Psoas muscle (tissue), 8 donors: ENCODE results near the gene COL27A1. TPM values are rescaled to one million over a fixed set of nuclear protein-coding genes. Genes with fewer than 3 reads are reported as not detected.

Source experiments
- ATAC-seq, 4 donors: fragments of 200-7000 bp; cut with Tn5 transposase; one replicate each; pipeline ENCODE4 v1.9.1; 2020; ENCODE audit warnings: moderate library complexity in 3 of 4, mild to moderate bottlenecking in 2 of 4
- DNase-seq, 2 donors: peaks; one replicate each; pipeline ENCODE4 v3.0.0-alpha.2; 2020
- H3K27ac ChIP-seq: fragments of 200-600 bp; one replicate; pipeline ENCODE4 v1.8.0; 2022
- H3K27me3 ChIP-seq, 3 donors: fragments of 200-600 bp in 1 of 3; one replicate each; pipeline versions ENCODE4 v1.6.1 to v1.8.0; 2013 to 2022; ENCODE audit warnings: low read length in 2 of 3, mild to moderate bottlenecking in 2 of 3, moderate library complexity in 1 of 3; ENCODE audit not compliant: insufficient read depth in 3 of 3
- H3K36me3 ChIP-seq, 2 donors: fragments of 200-600 bp in 1 of 2; one replicate each; pipeline versions ENCODE4 v1.6.1 to v1.8.0; 2013 to 2022; ENCODE audit warnings: low read depth in 1 of 2, mild to moderate bottlenecking in 1 of 2, moderate library complexity in 1 of 2; ENCODE audit not compliant: insufficient read depth in 1 of 2
- H3K4me1 ChIP-seq: fragments of 200-600 bp; one replicate; pipeline ENCODE4 v1.8.0; 2022
- H3K4me3 ChIP-seq: fragments of 200-600 bp; one replicate; pipeline ENCODE4 v1.8.0; 2022; ENCODE audit warnings: mild to moderate bottlenecking
- H3K9me3 ChIP-seq: fragments of 200-600 bp; one replicate; pipeline ENCODE4 v1.8.0; 2022
- WGBS, 3 donors: extraction: QIAGEN DNeasy Blood & Tissue Kit; methylation state at CpG; one replicate each; pipeline versions ENCODE4 v1.1.6 to v1.1.7; 2013; 5-methylcytosine and 5-hydroxymethylcytosine counted together
- intact Hi-C, 2 donors: fragments of 100-400 bp; cut with DNase I; formaldehyde crosslinking; loops; one replicate each; pipeline versions ENCODE4 v1.11.0 to v1.14.2; 2022
- polyA plus RNA-seq, 3 donors: library from polyadenylated mRNA; stranded (reverse); fragments of 200-250 nt; gene quantifications; one replicate each; pipeline ENCODE4 v1.2.3, GENCODE V29; 2013
- total RNA-seq, 4 donors: library from RNA; stranded (reverse); fragmentation: NEBNext Ultra II Directional in 2 of 4; extraction: Animal tissue kit (Norgen Biotek cat#: 25700) in 2 of 4; gene quantifications; one replicate each; pipeline versions ENCODE4 v1.2.1 to v1.2.4, GENCODE V29; 2021 to 2023
- TF ChIP-seq, protein P1 (sequence below): fragments of 200-600 bp; IDR thresholded peaks from one replicate; pipeline ENCODE4 v1.8.0; 2022; ENCODE audit warnings: antibody characterized with exemption
- donor health status: healthy with polysubstance abuse.
- donor health status: DM: no; HTN: no; CAD: no; lungs with moderate emphysema.
- donor health status: Bipolar disorder and iron deficiency.
- donor health status: healthy.
- donor health status: DM: yes; HTN: yes; CAD: no.
- donor health status: DM: no; HTN: no; CAD: no.
- donor health status: DM: no; HTN: no; CAD: no.
- donor health status: DM: yes; HTN: yes; CAD: no.

The COL27A1 gene
- total and polyA plus RNA-seq, 7 donors: 1.1 to 8.5 (median 3.9) TPM

DNA sequence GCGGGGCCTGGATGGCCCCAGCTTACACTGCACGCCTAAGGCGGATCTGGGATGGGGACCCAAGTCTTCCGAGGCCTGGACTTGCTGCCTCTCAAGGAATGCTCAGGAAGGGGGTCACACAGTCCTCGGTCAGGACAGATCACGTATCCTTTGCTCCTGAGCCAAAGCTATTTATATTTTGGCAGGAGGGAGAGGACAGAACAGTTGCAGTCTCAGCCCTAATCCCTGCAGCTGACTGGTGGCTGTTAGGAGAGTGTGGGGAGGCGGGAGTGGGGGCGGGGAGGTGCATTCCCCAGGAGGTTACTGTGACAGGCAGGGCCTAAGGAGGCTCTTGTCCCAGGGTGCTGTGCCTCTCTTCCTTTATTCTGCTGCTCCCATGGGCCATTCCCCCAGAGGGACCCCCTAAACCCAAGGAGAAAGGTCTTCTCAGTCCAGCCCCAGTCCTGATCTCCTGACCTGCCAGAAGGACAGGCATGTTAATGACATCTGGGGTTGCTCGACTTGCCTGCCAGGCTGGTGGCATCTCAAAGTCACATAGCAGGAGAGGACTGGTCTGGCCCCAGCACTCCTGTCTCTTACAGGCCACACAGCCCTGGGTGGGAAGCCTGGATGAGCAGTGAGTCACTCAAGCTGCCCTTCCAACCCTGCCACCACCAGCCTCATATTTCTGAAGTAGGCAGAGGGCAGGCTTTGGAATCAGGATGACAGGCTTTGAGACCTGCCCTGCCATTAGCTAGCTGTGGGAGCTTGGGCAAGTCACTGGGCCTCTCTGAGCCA is 51.9 kb downstream of the COL27A1 start:
- intact Hi-C loops: loop anchor here in 1 of 2 donors (5.0 kb wide), 1 partner anchor 50 kb away; the partner anchor contains the start of gene COL27A1

DNA sequence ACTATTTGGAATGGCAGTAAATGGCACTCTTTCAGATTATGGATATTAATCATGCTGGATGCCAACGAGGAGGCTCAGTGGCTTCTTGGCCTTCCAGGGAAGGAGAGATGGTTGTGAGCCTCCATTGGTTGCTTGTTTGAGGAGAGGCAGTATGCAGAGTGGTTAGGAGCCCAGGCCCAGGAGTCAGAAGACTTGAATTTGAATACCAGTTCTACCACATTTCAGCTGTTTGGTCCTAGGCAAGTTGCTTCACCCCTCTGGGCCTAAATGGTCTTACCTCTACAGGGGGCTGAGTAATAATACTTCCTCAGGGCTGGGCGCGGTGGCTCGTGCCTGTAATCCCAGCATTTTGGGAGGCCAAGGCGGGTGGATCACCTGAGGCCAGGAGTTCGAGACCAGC is 52.5 kb downstream of the COL27A1 start:
- Histone ChIP-seq H3K9me3 (no peaks in the 10 kb centered on the region), H3K27ac (peak overlapping the region; percentile 88), H3K36me3 (no peaks in the 10 kb centered on the region), H3K4me1 (peaks cover 52% of the 10 kb centered on the region), H3K4me3 (no peak overlapping the region), H3K27me3 (no peaks in the 10 kb centered on the region)
- DNase-seq (peak in 1 of 2 donors; percentile 21), ATAC-seq (no peak)
- WGBS, 3 donors: 81 to 86% (median 82%) methylated on average over 6 of the region's 6 CpGs
- intact Hi-C loops: loop anchor here in 1 of 2 donors (5.0 kb wide), 1 partner anchor 51 kb away; the partner anchor contains the start of gene COL27A1
- TF ChIP-seq, protein P1, sequence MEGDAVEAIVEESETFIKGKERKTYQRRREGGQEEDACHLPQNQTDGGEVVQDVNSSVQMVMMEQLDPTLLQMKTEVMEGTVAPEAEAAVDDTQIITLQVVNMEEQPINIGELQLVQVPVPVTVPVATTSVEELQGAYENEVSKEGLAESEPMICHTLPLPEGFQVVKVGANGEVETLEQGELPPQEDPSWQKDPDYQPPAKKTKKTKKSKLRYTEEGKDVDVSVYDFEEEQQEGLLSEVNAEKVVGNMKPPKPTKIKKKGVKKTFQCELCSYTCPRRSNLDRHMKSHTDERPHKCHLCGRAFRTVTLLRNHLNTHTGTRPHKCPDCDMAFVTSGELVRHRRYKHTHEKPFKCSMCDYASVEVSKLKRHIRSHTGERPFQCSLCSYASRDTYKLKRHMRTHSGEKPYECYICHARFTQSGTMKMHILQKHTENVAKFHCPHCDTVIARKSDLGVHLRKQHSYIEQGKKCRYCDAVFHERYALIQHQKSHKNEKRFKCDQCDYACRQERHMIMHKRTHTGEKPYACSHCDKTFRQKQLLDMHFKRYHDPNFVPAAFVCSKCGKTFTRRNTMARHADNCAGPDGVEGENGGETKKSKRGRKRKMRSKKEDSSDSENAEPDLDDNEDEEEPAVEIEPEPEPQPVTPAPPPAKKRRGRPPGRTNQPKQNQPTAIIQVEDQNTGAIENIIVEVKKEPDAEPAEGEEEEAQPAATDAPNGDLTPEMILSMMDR: no peak

More for the DNA sequence above, 51.9 kb downstream of the COL27A1 start:
- ATAC-seq: peak; percentile 87 to 91 (median 88)
- no peaks in the 10 kb centered on the region for H3K27me3 ChIP-seq
- TF ChIP-seq, protein P1: no peak
- 13 to 30% (median 23%) methylated on average over 9 of the region's 9 CpGs for WGBS, 3 donors
- H3K4me1 ChIP-seq: peaks cover 52% of the 10 kb centered on the region
- peak; percentile 81 to 93 for DNase-seq
- no peaks in the 10 kb centered on the region for H3K9me3 ChIP-seq
- no peaks in the 10 kb centered on the region for H3K36me3 ChIP-seq
- no peak overlapping the region for H3K4me3 ChIP-seq
- H3K27ac ChIP-seq: peak overlapping the region; percentile 88

DNA sequence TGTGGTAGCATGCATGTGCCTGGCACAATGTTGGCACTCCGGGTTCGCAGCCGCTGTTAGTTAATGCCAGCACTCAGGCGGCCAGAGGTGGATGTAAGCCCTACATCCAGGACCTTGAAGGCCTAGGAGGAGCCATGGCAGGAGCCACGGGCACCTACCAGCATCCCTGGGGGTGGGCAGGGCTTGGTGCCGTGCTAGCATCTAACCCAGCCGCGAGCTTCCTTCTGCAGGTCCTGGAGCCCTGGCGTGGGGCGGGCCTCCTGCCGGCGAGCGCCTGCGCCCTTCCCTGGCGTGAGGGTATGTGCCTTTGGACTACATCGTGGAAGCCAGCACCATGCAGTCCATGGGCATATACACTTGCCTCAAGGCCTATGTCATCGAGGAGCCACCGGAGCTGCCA is 53.8 kb downstream of the COL27A1 start:
- Histone ChIP-seq H3K36me3 (no peaks in the 10 kb centered on the region), H3K9me3 (no peaks in the 10 kb centered on the region), H3K4me3 (no peak overlapping the region), H3K4me1 (peaks cover 53% of the 10 kb centered on the region), H3K27ac (no peak overlapping the region), H3K27me3 (no peaks in the 10 kb centered on the region)
- TF ChIP-seq, protein P1: no peak
- intact Hi-C loops: loop anchor here in 1 of 2 donors (5.0 kb wide), 1 partner anchor 52 kb away; the partner anchor contains the start of gene COL27A1
- 88 to 90% (median 89%) methylated on average over 16 to 18 of the region's 18 CpGs for WGBS, 3 donors
- DNase-seq (no peak), ATAC-seq (no peak)

DNA sequence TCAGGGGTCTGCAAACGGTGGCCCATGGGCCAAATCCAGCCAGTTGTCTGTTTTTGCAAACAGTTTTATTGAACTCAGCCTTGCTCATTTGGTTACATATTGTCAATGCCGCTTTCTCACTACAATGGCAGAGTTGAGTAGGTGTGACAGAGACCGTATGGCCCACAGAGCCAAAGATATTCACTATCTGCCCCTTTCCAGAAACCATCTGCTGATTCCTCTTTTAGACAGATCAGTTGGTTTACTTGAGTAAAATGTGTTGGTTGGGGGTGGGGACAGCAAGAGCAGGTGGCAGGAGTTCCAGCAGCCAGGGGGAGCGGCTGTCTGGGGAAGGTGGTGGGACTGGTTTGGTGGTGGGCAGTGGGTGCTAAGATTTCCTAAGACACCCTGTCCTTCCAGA is 54.8 kb downstream of the COL27A1 start:
- H3K9me3 ChIP-seq: no peaks in the 10 kb centered on the region
- no peak overlapping the region for H3K27ac ChIP-seq
- no peak for DNase-seq
- H3K4me1 ChIP-seq: peaks cover 57% of the 10 kb centered on the region
- H3K4me3 ChIP-seq: no peak overlapping the region
- TF ChIP-seq, protein P1: no peak
- H3K36me3 ChIP-seq: no peaks in the 10 kb centered on the region
- intact Hi-C loops: no loop called here
- WGBS, 3 donors: 93 to 99% (median 96%) methylated on average over 4 of the region's 4 CpGs
- no peak for ATAC-seq
- no peaks in the 10 kb centered on the region for H3K27me3 ChIP-seq
